NAMALWA (cell line): ENCODE results near the gene EFHD2.
"Not testable (repeated sequence)": the region's sequence is repeated elsewhere in the genome, so short reads cannot be mapped to it uniquely, and the experiment has no call there.

ENCODE experiments used
- DNase-seq: peaks from one replicate; pipeline ENCODE4 v3.0.0-alpha.2; 2015; ENCODE audit warnings: low spot score

The EFHD2 gene

GRCh38 chr1:15388201-15388880 is 21.3 kb upstream of the EFHD2 start:
- no peak for DNase-seq

- DNase-seq: not testable (repeated sequence)
Measured at GRCh38 chr1:15389828-15390227, 19.9 kb upstream of the EFHD2 start.

GRCh38 chr1:15390667-15391066 is 19.0 kb upstream of the EFHD2 start:
- no peak for DNase-seq

- DNase-seq: no peak
Measured at GRCh38 chr1:15391366-15391765, 18.3 kb upstream of the EFHD2 start.

GRCh38 chr1:15393475-15394257 is 16.0 kb upstream of the EFHD2 start:
- no peak for DNase-seq

GRCh38 chr1:15394258-15394690 is 15.4 kb upstream of the EFHD2 start:
- DNase-seq: no peak

GRCh38 chr1:15397236-15397635 is 12.5 kb upstream of the EFHD2 start:
- DNase-seq: no peak

GRCh38 chr1:15399710-15400109 is 10.0 kb upstream of the EFHD2 start:
- no peak for DNase-seq

- DNase-seq: no peak
Measured at GRCh38 chr1:15400627-15401026, 9.1 kb upstream of the EFHD2 start.

- DNase-seq: peak; percentile 41
Measured at GRCh38 chr1:15401391-15402055, 8.2 kb upstream of the EFHD2 start.

- peak; percentile 74 for DNase-seq
Measured at GRCh38 chr1:15402809-15403450, 6.8 kb upstream of the EFHD2 start.

- DNase-seq: no peak
Measured at GRCh38 chr1:15403962-15404580, 5.6 kb upstream of the EFHD2 start.

- no peak for DNase-seq
Measured at GRCh38 chr1:15405106-15405850, 4.4 kb upstream of the EFHD2 start.

- no peak for DNase-seq
Measured at GRCh38 chr1:15406614-15407559, 2.8 kb upstream of the EFHD2 start.

- DNase-seq: no peak
Measured at GRCh38 chr1:15407580-15407979, 2.1 kb upstream of the EFHD2 start.

GRCh38 chr1:15408890-15409387 is 749 bp upstream of the EFHD2 start:
- DNase-seq: no peak

- peak; percentile 62 for DNase-seq
Measured at GRCh38 chr1:15410223-15410883, 665 bp downstream of the EFHD2 start.

GRCh38 chr1:15410884-15411245 is 1.2 kb downstream of the EFHD2 start:
- DNase-seq: no peak

GRCh38 chr1:15411593-15412137 is 2.0 kb downstream of the EFHD2 start:
- DNase-seq: peak; percentile 94
